Mucosa of gallbladder (tissue), 1 donor: Measurements from ENCODE around the gene CXCR1. TPM values are rescaled to one million over a fixed set of nuclear protein-coding genes. Genes with fewer than 3 reads are reported as not detected.

ENCODE experiments used
- total RNA-seq: library from RNA; stranded (reverse); gene quantifications from one replicate; pipeline ENCODE4 v1.2.1, GENCODE V29; 2021
- donor health status: DM: no; HTN: no; CAD: no.

The CXCR1 gene
- total RNA-seq, 1 donor from 2014 or later: not detected

Other genes starting within 250 kb of the CXCR1 start
- 469 TPM for gene TNS1, start 164.0 kb downstream of the CXCR1 start, total RNA-seq
- gene RUFY4, start 97.7 kb downstream of the CXCR1 start, total RNA-seq: 0.17 TPM
- gene CXCR2, start 40.9 kb downstream of the CXCR1 start, total RNA-seq: 0.69 TPM
- 239 TPM for gene ARPC2, start 50.2 kb upstream of the CXCR1 start, total RNA-seq
- gene GPBAR1, start 94.1 kb upstream of the CXCR1 start, total RNA-seq: 49.3 TPM
- 114 TPM for gene AAMP, start 103.2 kb upstream of the CXCR1 start, total RNA-seq
- 154 TPM for gene PNKD, start 103.6 kb upstream of the CXCR1 start, total RNA-seq
- 388 TPM for gene TMBIM1, start 125.5 kb upstream of the CXCR1 start, total RNA-seq
- gene CATIP, start 189.9 kb upstream of the CXCR1 start, total RNA-seq: 3.4 TPM
- gene SLC11A1, start 215.3 kb upstream of the CXCR1 start, total RNA-seq: 15.1 TPM
- 184 TPM for gene CTDSP1, start 232.9 kb upstream of the CXCR1 start, total RNA-seq